HL-60 (cell line): ENCODE measurements around the gene CORO1C.

Experiments
- CTCF ChIP-seq: IDR thresholded peaks from one replicate; pipeline ENCODE4 v1.5.1; 2011; ENCODE audit warnings: low read length, control low read depth, inconsistent platforms; ENCODE audit not compliant: insufficient read depth
- GABPA ChIP-seq: IDR thresholded peaks from 2 replicates; pipeline ENCODE4 v1.6.1; 2012; ENCODE audit warnings: low read depth
- POLR2AphosphoS5 ChIP-seq: IDR thresholded peaks from 2 replicates; pipeline ENCODE4 v1.6.1; 2012; ENCODE audit warnings: low read depth
- REST ChIP-seq: IDR thresholded peaks from 2 replicates; pipeline ENCODE4 v1.6.1; 2012; ENCODE audit warnings: low read depth; ENCODE audit not compliant: insufficient replicate concordance
- SPI1 ChIP-seq: IDR thresholded peaks from 2 replicates; pipeline ENCODE4 v1.6.1; 2012; ENCODE audit warnings: low read depth, mild to moderate bottlenecking, borderline replicate concordance

DNA sequence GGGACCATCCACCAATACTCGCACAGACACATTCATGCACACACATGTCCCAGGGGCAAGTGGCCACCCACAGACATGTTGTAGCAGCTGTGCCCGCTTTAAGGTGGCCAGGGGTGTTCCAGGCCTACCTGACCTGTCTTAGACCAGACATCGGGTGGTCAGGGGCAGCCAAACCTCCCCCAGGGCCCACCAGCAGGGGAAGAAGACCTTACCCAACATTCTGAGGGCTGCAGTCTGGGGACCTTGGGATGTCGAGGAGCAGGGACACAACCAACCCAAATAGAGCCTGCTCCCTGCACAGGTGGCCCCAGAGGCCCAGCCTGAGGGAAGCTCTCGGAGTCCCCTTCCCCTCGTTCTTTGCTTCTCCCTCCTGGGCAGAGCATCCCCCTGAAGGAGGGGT lies 131.8 kb downstream of the CORO1C start:
- TF ChIP-seq CTCF = no peak
- TF ChIP-seq REST = no peak
- TF ChIP-seq SPI1 = no peak
- TF ChIP-seq GABPA = no peak
- TF ChIP-seq POLR2AphosphoS5 = no peak
